ENCODE results near the gene CTPS2.

GRCh38 chrX:16588266-16588665, 124.2 kb downstream of the CTPS2 start:
- TF ChIP-seq POLR2A (IDR thresholded peaks at IDR 0.05; ENCODE audit: extremely low read depth, insufficient read length), result no peak
- TF ChIP-seq CTCF (IDR thresholded peaks at IDR 0.05; ENCODE audit: low read depth, low read length), result no peak
